HEK293 (cell line): Measurements from ENCODE around the gene PROSER3.

Experiments used
- CTCF ChIP-seq: fragments of 450-650 bp; formaldehyde crosslinking; IDR thresholded peaks from 2 replicates; pipeline ENCODE4 v1.5.1; 2016; ENCODE audit warnings: missing biosample characterization, missing genetic modification characterization
- RBAK ChIP-seq: fragments of 450-650 bp; formaldehyde crosslinking; IDR thresholded peaks from 2 replicates; pipeline ENCODE4 v1.5.1; 2016; ENCODE audit warnings: missing biosample characterization, missing genetic modification characterization
- SP2 ChIP-seq: fragments of 450-650 bp; formaldehyde crosslinking; IDR thresholded peaks from 2 replicates; pipeline ENCODE4 v1.5.1; 2016; ENCODE audit warnings: missing biosample characterization, missing genetic modification characterization
- ZNF138 ChIP-seq: fragments of 450-650 bp; formaldehyde crosslinking; IDR thresholded peaks from 2 replicates; pipeline ENCODE4 v1.5.1; 2016; ENCODE audit warnings: missing biosample characterization, missing genetic modification characterization, borderline replicate concordance
- ZNF280C ChIP-seq: fragments of 450-650 bp; formaldehyde crosslinking; IDR thresholded peaks from 2 replicates; pipeline ENCODE4 v1.5.1; 2016; ENCODE audit warnings: missing biosample characterization, missing genetic modification characterization
- ZNF311 ChIP-seq: fragments of 450-650 bp; formaldehyde crosslinking; IDR thresholded peaks from 2 replicates; pipeline ENCODE4 v1.5.1; 2017; ENCODE audit warnings: missing biosample characterization, missing genetic modification characterization, borderline replicate concordance
- ZNF473 ChIP-seq: fragments of 450-650 bp; formaldehyde crosslinking; IDR thresholded peaks from 2 replicates; pipeline ENCODE4 v1.5.1; 2017; ENCODE audit warnings: missing biosample characterization, missing genetic modification characterization
- ZNF549 ChIP-seq: fragments of 450-650 bp; IDR thresholded peaks from 2 replicates; pipeline ENCODE4 v1.5.1; 2018; ENCODE audit warnings: missing biosample characterization, missing genetic modification characterization, mild to moderate bottlenecking, inconsistent platforms, moderate library complexity
- ZNF596 ChIP-seq: fragments of 450-650 bp; IDR thresholded peaks from 2 replicates; pipeline ENCODE4 v1.5.0; 2018; ENCODE audit warnings: missing biosample characterization, mild to moderate bottlenecking, missing genetic modification characterization, moderate library complexity
- ZNF610 ChIP-seq: fragments of 450-650 bp; formaldehyde crosslinking; IDR thresholded peaks from 2 replicates; pipeline ENCODE4 v1.5.1; 2016; ENCODE audit warnings: missing biosample characterization, missing genetic modification characterization, borderline replicate concordance
- ZNF704 ChIP-seq: fragments of 450-650 bp; formaldehyde crosslinking; IDR thresholded peaks from 2 replicates; pipeline ENCODE4 v1.5.1; 2016; ENCODE audit warnings: missing biosample characterization, missing genetic modification characterization
- ZNF707 ChIP-seq: fragments of 450-650 bp; formaldehyde crosslinking; IDR thresholded peaks from 2 replicates; pipeline ENCODE4 v1.5.1; 2016; ENCODE audit warnings: missing biosample characterization, missing genetic modification characterization

GRCh38 chr19:35715981-35716800 lies 41.8 kb upstream of the PROSER3 start:
- no peak for TF ChIP-seq CTCF
- no peak for TF ChIP-seq ZNF280C (tag by site-specific recombination)
- peak; percentile 37; the same call in 1 of the 2 replicates for TF ChIP-seq ZNF311 (tag by site-specific recombination)
- TF ChIP-seq ZNF138 (tag by site-specific recombination), result no peak
- TF ChIP-seq SP2 (tag by site-specific recombination), result no peak
- no peak for TF ChIP-seq ZNF596 (tag by site-specific recombination)
- TF ChIP-seq ZNF707 (tag by site-specific recombination), result no peak
- no peak for TF ChIP-seq ZNF549 (tag by site-specific recombination)
- no peak for TF ChIP-seq RBAK (tag by site-specific recombination)
- TF ChIP-seq ZNF473 (tag by site-specific recombination), result no peak
- TF ChIP-seq ZNF610, result no peak; the same call in 1 of the 2 replicates
- TF ChIP-seq ZNF704 (tag by site-specific recombination), result no peak
